GM12801 (cell line): ENCODE measurements around the gene OSBPL5.

ENCODE experiments used
- TF ChIP-seq, protein P1 (sequence below): IDR thresholded peaks from one replicate; pipeline ENCODE4 v1.5.1; 2011; ENCODE audit warnings: control low read depth; ENCODE audit not compliant: insufficient read length; ENCODE audit errors: extremely low read depth

The OSBPL5 gene

DNA sequence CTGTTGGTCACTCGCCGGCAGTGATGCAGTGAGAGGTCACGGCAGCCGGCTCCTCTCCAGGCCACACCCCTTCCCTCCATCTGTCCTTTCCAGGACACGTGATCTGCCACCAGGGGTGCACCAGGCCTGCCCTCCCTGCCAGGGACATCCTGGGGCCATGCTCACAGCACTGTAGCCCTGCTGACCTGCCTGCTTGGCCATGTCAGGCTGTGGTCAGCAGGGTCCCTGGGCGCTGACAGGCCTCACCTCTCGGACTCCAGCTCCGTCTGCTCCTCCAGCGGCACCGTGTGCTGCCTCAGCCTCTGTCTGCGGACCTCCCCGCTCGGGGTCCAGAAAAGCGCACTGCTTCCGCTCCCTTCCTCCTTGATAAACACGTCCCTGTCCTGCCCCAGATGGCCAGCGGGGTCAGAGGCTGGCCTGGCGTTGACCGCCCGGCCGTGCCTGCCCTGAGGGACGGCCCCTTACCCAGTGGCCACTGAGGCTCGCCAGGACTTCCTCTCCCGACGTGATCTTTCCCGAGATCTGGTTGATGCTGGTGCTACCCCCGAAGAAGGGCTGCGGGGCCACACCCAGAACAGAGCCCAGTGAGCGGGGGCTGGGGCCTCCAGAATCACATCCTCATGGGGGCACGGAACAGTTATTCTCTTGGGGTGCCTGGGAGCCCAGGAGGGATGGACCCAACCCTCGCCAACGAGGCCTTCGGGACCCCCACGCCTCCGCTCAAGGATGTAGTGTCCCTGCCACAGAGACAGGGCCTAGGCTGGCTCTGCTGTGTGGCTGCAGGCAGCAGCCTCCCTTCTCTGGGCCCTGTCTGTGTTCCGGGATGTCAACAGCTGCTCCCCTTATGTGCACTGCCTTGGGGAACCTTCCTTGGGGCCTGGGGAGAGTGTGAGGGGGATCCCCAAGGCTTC, 71.6 kb downstream of the OSBPL5 start:
- TF ChIP-seq, protein P1, sequence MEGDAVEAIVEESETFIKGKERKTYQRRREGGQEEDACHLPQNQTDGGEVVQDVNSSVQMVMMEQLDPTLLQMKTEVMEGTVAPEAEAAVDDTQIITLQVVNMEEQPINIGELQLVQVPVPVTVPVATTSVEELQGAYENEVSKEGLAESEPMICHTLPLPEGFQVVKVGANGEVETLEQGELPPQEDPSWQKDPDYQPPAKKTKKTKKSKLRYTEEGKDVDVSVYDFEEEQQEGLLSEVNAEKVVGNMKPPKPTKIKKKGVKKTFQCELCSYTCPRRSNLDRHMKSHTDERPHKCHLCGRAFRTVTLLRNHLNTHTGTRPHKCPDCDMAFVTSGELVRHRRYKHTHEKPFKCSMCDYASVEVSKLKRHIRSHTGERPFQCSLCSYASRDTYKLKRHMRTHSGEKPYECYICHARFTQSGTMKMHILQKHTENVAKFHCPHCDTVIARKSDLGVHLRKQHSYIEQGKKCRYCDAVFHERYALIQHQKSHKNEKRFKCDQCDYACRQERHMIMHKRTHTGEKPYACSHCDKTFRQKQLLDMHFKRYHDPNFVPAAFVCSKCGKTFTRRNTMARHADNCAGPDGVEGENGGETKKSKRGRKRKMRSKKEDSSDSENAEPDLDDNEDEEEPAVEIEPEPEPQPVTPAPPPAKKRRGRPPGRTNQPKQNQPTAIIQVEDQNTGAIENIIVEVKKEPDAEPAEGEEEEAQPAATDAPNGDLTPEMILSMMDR: no peak

DNA sequence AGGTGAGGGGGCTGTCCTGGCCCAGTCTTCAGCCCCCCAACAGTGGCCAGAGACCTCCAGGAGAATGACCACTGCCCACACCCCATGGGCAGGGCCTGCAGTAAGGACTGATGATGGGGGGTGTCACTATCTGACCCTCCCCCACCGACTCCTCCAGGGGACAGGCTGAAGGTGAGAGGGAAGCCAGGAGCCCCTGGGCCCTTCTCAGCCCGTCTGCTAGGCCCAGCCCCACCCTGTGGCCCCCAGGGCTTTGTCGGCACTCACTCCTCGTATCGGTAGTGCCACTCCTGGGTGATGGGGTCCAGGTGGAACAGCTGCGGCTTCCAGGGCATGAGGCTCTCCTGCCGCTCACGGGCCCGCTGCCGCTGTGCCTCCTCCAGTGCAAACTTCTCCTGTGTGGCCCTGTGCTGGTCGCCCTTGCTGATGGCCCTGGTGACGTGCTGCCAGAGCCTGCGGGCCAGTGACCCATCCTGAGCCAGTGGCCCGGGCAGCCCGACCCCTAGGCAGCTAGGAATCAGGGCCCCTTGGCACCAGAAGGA, 72.4 kb downstream of the OSBPL5 start:
- TF ChIP-seq, protein P1: no peak

DNA sequence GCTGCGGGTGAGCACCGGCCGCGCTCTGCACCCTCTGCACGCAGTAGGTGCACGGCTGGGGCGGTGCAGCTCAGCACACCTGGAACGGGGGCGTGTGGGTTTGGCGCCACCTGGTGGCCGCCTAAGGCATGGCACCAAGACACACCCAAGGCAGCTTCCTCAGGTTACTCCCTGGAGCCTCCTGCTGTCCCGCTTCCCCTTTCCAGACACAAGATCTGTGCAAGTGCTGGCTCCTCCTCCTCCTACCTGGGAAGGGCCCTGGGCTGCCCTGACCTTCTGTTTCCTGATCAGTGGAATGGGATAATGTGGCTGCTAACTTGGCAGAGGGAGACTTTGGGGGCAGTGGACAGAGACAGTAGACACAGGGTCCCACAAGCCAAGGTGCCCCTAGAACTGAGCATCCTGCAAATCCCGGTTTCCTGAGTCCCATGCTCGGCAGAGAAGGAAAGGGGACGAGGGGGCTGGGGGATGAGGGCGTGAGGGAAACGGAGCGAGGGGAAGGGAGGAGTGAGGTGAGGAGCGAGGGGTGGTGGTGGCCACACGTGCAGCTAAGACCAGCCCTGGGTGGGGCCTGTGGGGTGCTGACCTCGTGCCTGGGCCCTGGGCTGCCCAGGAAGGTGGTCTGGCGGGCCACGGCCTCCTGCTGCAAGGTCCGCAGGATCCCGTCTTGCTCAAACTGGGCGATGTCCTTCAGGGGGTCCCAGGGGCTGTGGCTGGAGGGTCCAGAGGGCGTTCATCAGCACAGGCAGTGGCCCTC, 73.1 kb downstream of the OSBPL5 start:
- TF ChIP-seq, protein P1: no peak

DNA sequence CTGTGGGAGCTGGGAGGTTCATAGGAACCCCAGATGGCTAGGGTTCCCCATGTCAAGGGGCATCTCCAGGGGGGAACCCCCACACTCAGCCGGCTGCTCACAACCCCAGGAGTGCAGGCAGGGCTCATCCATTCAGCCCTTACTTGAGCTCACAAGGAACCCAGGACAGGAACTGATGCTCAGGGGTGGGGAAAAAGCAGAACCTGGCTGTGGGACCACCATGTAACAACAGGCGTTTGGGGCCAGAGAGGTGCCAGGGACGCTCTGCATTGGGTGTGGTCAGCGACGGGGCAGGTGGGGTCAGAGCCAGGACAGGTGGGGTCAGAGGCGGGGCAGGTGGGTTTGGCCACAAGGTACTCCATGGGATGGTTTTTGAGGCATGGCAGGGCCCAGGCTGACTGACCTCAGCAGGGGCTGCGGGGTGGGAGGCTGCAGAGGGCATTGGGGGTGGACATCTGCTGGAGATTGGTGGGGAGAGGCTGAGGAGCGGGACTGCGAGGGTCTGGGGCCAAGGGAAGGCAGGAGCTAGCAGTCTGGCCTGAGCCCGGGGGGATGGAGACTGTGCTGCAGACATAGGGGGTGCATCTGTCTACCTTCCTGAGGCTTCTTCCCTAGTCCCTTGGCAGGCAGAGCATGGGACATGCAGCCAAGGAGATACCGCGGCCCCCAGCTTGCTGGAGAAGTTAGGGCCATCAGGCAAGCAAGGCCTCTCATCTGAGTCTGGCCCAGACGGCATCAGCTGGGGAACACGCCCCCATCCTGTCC, 73.8 kb downstream of the OSBPL5 start:
- TF ChIP-seq, protein P1: no peak

DNA sequence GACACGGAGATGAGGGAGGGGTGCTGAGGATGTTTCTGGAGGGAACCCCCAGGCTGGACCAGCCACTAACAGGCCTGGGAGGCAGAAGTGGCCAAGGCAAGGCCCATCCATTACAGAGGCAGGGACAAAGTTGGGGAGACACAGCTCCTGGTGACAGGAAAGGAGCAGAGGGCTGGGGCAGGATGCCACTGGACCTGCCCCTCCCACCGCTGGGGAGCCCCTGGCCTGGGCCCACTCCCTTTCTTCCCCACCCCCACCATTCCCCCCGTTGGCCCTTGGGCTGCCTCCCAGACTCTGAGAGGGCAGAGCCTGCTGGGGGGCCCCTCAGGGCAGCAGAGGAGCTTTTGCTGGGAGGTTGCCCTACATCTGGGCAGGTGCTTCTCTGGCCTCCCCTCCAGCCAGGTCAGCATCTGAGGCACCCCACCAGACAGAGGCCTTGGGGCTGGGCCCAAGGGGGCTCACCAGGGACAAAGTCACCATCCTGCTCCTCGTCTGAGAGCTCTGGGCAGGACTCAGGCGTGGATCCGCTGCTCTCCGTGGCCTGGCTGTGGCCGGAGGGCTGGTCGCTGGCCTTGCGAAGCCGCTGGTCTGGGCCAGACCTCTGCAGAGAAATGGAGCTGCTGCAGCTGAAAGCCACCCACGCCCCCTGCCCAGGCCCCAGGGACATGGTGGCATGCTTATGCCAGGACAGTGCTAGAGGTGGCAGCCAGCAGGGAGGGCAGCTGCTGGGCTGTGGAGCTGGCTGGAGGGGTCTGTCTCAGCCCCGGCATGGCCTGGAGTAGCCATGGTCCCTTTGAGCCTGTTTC, 74.8 kb downstream of the OSBPL5 start:
- TF ChIP-seq, protein P1: no peak

DNA sequence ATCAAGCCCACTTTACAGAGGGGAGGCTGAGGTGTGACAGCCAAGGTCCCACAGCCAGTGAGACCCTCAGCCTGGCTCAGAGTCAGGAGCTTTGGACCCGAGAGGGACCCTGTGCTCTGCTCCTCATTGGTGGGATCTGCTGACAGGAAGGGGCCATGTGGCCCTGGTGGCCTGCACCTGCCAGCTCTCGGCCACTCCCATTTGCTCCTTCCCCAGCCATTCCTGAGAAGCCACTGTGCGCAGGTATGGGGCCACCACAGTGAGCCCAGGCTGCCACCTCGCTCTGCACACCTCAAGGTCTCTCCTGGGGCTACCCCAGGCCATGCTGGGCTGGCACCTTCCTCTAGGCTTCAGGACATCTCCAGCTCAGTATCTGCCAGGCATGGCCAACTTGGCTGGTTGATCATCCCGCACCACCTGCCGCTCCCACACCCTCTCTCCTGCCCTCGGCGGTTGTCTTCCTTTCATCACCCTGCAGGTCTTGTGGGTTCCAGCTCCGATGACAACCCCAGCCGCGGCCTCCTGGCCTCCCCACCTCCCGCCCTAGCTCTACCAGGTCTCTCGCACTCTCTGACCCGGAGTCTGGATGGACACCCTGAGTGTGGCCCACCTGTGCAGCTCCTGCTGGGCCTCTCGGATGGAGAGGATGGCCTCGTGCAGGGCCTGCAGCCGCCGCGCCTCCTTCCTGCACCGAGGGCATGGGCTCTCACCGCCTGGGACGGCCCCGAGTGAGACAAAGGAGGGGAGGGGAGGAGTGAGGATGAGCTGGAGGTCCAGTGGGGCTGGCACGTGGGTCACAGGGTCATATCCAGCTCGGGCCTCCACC, 75.7 kb downstream of the OSBPL5 start:
- TF ChIP-seq, protein P1: no peak
